ENCODE results near the gene NFAM1.

The NFAM1 gene

GRCh38 chr22:42384506-42384905 lies 47.7 kb downstream of the NFAM1 start:
- no peak for DNase-seq (ENCODE audit: low read depth in 1 of 2, low spot score in 1 of 2)

- no peak for DNase-seq (ENCODE audit: low read depth in 1 of 2, low spot score in 1 of 2)
Observed at GRCh38 chr22:42383851-42384417, 48.3 kb downstream of the NFAM1 start.

DNA sequence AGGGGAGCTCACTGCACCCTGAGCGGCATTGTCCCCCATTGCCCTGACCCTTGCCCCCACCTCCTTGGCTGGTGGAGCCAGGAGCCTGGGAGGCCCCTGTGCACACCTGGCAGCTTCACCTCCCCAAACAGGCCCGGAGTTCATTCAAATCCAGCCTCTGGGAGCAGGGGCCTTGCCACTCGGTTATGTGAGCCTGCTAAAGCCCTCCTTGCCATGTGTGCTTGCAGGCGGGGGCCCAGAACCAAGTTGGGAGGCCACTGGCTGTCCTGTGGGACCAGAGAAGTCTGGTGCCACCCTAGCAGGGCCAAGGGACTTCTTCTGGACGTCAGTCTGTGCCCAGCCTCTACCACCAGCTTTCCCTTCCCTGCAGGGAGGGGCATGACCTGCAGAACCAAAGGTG lies 48.9 kb downstream of the NFAM1 start:
- DNase-seq (ENCODE audit: low read depth in 1 of 2, low spot score in 1 of 2): no peak

GRCh38 chr22:42380769-42381551 lies 51.2 kb downstream of the NFAM1 start:
- DNase-seq (ENCODE audit: low read depth in 1 of 2, low spot score in 1 of 2): no peak

DNA sequence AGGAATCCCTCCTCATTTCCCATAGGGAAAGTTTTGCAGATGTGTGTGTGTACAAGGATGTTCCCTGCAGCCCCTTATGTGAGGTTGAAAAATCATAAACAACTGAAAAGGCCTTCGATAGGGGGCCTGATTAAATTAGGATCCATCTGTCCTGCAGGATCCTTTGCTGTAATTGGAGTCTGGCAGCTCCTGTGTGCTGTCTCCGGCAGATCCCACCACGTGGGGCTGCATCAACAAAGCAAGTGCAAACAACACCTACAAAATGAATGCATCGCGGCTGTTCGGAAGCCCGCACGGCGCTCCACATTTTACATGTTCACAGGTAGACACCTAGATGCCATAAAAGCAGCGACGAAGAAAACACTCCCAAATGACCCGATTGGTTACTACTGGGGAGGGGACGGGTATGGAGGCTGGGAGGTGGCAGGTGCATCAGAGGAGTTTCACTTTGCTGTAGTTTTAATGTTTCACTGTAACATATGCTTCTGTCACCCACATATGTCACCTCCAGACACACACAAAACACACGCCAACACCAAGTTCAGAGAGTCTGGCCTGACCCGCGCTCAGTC lies 52.2 kb downstream of the NFAM1 start:
- no peak for DNase-seq (ENCODE audit: low read depth in 1 of 2, low spot score in 1 of 2)

GRCh38 chr22:42376711-42377554 lies 55.3 kb downstream of the NFAM1 start:
- DNase-seq (ENCODE audit: low read depth in 1 of 2, low spot score in 1 of 2): no peak

GRCh38 chr22:42375982-42376381 lies 56.2 kb downstream of the NFAM1 start:
- no peak for DNase-seq (ENCODE audit: low read depth in 1 of 2, low spot score in 1 of 2)

- no peak for DNase-seq (ENCODE audit: low read depth in 1 of 2, low spot score in 1 of 2)
Observed at GRCh38 chr22:42372976-42373375, 59.2 kb downstream of the NFAM1 start.

- no peak for DNase-seq (ENCODE audit: low read depth in 1 of 2, low spot score in 1 of 2)
Observed at GRCh38 chr22:42371501-42371900, 60.7 kb downstream of the NFAM1 start.

DNA sequence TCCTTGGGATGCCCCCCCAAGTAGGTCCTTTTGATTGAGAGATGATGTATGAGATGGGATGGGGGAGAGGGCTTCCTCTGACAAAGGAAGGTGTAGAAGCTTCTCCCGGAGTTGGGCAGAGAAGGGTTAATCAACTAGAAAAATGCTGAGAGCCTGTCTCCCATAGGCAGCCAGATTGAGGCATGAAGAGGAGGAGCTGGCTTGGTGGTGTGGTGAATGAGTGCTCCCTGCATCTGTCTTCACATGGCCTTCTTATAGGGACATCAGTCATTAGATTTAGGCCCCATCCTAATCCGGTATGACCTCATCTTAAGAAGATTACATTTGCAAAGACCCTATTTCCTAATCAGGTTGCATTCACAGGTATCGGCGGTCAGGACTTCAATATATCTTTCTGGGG lies 61.1 kb downstream of the NFAM1 start:
- DNase-seq (ENCODE audit: low read depth in 1 of 2, low spot score in 1 of 2): no peak

- peak; percentile 62 to 81 for DNase-seq (ENCODE audit: low read depth in 1 of 2, low spot score in 1 of 2)
Observed at GRCh38 chr22:42369250-42370041, 62.8 kb downstream of the NFAM1 start.

GRCh38 chr22:42368379-42369249 lies 63.6 kb downstream of the NFAM1 start:
- DNase-seq (ENCODE audit: low read depth in 1 of 2, low spot score in 1 of 2): peak in 1 of 2 donors; percentile 9

- DNase-seq (ENCODE audit: low read depth in 1 of 2, low spot score in 1 of 2): no peak
Observed at GRCh38 chr22:42367980-42368378, 64.2 kb downstream of the NFAM1 start.

DNA sequence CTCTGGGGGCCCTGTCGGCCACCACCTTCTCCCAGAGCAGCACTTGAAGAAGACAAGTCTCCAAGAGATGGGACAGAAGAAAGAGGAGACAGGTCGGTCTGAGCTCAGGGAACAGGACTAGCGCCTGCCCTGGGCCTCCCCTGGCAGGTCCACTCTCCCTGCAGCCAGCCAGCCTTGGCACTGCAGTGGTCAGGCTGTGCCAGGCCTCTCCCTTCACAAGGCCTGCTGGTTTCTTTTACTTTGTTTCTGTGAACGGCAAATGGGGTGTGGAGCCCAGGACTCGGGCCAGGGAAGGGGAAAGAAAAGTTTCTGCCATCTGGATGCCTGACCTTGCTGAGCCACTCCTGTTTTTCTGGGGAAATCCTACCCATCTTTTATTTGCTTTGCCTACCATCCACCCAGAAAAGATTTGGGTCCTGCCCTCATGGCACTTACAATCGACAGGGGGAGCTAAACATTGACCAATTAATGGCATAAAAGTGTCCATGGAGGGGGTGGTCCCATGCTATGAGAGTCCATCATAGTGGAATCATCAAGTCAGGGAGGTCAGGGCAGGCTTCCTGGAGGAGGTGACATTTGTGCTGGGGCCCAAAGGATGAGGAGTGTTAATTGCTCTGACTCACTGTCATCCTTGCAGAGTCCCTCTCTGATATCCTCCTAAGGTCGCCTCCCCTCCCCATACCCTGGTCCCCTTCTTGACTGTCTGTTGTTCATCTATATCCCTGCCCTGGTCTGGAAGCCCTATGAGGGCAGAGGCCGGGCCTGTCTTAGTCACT lies 65.2 kb downstream of the NFAM1 start:
- DNase-seq (ENCODE audit: low read depth in 1 of 2, low spot score in 1 of 2): no peak

GRCh38 chr22:42365942-42366695 lies 66.1 kb downstream of the NFAM1 start:
- DNase-seq (ENCODE audit: low read depth in 1 of 2, low spot score in 1 of 2): no peak

- DNase-seq (ENCODE audit: low read depth in 1 of 2, low spot score in 1 of 2): no peak
Observed at GRCh38 chr22:42365111-42365865, 66.9 kb downstream of the NFAM1 start.

DNA sequence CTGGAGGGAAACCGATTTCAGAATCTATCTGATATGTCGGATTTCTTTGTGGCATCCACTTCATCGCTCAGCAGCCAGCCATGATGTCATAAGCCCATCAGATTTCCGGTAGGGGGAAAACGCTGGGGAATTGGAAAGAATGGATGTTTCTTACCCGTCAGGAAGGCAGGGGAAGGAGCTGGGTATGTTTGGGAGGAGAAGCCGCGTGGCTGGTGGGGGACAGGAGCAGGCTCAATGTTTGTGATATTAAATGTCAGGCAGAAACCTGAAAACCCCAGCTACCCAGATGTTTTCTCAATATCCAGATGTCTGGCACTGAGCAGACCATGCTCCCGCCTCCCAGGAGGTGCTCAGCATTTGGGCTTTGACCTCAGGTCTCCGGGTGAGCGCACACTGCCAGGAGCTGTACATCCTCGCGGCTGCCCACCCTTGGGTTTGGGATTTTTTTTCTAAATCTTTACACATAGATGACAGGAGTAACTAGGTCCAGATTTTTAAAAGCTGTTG lies 67.5 kb downstream of the NFAM1 start:
- DNase-seq (ENCODE audit: low read depth in 1 of 2, low spot score in 1 of 2): no peak
